GM18951 (cell line): ENCODE data around the gene ARFIP1.

Source experiments
- POLR2A ChIP-seq: IDR thresholded peaks from 4 replicates; pipeline ENCODE4 v1.6.1; 2011; ENCODE audit warnings: mild to moderate bottlenecking; ENCODE audit not compliant: insufficient read length, insufficient read depth; ENCODE audit errors: extremely low read depth
- in situ Hi-C: fragments of 300-500 bp; cut with MboI; formaldehyde crosslinking; loops from one replicate; pipeline ENCODE4 v1.12.0; 2022; ENCODE audit warnings: low sequenced_read_pairs, mixed read lengths, inconsistent platforms; ENCODE audit not compliant: unreplicated experiment

ARFIP1 gene

DNA sequence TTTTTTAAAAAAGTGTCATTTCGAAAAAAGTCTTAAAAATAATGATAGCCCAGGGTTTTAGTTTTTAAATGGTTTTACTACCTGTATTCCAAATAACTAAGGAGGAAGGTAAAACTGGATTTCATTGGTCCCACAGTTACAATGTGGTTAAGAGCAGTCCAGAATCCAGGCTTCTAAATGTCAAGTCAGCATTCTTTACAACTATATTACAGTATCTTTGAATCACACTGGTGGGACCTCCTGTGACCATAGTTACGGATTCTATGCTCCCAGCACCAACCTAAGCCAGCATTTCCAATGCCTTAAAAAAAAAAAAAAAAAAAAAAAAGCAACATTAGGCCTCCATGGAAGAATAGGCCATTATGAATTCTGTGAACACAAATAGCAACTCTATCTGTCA is 6.4 kb upstream of the ARFIP1 start:
- in situ Hi-C loops = no loop called here
- TF ChIP-seq POLR2A = no peak

DNA sequence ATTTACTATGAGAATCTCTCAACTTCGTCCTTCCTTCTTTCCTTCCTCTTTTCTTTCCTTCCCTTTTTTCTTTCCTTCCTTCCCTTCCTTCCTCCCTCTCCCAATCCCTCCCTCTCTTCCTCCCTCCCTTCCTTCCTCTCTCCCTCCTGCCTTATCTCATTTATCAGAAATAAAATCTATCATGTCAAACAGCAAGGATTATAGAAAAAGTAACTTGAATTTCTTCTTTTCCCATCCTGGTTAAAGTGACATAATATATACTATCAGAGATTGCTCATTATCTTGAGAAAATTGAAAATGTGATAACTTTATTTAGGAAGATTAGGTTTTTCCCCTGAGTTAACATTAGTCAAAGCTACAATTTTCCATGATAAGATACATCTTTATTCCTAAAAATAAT is 5.8 kb upstream of the ARFIP1 start:
- TF ChIP-seq POLR2A = no peak
- in situ Hi-C loops = no loop called here

DNA sequence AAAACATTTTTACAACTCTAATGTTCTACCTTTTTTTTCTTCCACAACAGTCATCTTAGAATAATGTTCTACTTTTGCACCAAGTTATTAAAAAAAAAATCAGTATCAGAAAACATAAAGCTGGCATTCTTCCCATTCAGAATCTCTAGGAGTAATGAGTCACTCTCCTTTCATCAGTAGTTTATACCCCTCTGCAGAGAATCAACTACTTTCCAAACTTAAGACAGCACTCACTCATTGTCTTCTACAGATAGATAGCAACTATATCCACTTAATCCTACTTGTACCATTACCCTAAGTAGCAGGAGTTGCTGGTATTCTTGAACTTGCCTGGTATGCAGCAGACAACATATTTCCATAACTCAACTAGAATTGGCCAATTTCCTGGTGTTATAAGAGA is 3.4 kb upstream of the ARFIP1 start:
- in situ Hi-C loops = no loop called here
- TF ChIP-seq POLR2A = no peak

DNA sequence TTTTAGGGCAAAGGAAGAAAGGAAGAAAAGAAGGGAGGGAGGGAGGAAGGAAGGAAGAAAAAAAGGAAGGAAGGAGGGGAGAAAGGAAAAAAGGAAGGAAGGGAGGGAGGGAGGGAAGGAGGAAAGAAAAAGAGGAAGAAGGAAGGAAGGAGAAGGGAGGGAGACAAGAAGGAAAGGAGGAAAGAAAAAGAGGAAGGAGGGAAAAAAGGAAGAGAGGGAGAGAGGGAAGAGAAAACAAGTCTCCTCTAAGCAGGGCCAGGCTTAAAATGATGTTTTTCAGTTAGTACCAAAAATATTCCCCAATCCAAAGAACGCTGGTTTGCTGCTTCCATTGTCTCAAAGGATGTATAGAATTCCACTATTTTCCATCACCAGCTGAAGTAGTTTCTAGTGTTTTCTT is 2.3 kb upstream of the ARFIP1 start:
- no peak for TF ChIP-seq POLR2A
- in situ Hi-C loops = no loop called here

DNA sequence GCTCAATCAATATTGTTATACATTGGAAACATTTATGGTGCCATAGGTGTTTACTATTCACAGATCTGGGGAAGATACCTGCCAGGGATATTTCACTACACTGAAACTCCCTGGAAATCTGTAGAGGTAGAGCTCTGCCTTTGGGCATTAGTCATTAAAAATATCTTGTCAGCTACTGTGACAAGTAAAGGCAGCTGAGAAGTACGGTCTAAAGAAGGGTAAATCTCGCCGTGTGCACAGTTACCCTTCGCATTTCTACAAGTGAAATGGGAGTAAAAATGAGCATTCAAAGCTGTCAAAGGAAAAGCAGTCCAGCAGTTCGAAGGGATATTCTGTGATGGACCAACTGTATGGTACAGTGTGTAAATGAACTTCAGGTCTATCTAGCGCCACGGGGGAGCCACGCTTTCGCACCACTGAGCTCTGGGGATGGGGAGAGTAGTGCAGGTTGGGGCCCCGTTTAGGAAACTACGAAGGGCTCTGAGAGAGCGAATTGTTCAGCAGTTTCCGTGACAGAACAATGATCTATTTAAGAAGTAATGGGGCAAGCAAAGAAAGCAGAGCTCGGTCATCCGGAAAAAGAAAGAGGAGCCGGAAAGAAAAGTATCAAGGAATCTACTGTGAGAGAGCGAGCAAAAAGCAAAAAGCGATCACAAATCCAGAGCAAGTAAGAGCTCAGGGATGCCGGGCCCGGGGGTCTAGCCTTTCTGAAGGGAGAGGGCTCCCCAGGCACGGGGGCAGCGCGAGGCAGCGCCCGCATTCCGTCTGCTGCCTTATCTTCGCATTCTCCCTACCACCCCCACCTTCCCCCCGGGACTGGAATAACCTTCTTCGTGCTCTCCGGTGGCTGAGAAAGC is 870 bp upstream of the ARFIP1 start:
- in situ Hi-C loops = no loop called here
- TF ChIP-seq POLR2A = no peak

DNA sequence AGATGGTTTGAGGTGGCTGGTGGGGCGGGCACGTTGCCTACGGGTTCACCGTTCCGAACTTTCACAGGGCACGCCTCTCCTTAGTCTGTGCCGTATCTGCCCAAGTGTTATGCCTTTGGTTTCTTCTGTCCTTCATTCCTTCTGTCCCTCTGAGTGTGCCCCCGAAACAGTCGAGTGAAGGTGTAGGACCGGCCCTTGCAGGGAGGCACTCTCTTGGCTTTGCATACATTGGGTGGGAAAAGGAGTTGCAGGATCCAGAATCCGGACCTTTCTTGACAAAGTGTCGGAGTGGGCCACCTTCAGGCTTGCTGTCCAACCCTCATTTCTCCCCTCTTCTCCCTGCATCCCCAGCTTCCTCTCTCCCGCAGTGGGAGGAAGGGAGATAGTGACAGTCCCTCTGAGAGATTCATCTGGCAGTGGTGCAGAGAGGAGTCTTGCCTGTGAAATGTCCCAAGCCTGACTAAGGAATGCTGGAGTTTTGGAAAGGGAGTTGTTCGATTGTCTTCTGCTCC is 569 bp downstream of the ARFIP1 start:
- TF ChIP-seq POLR2A = no peak
- in situ Hi-C loops = no loop called here

DNA sequence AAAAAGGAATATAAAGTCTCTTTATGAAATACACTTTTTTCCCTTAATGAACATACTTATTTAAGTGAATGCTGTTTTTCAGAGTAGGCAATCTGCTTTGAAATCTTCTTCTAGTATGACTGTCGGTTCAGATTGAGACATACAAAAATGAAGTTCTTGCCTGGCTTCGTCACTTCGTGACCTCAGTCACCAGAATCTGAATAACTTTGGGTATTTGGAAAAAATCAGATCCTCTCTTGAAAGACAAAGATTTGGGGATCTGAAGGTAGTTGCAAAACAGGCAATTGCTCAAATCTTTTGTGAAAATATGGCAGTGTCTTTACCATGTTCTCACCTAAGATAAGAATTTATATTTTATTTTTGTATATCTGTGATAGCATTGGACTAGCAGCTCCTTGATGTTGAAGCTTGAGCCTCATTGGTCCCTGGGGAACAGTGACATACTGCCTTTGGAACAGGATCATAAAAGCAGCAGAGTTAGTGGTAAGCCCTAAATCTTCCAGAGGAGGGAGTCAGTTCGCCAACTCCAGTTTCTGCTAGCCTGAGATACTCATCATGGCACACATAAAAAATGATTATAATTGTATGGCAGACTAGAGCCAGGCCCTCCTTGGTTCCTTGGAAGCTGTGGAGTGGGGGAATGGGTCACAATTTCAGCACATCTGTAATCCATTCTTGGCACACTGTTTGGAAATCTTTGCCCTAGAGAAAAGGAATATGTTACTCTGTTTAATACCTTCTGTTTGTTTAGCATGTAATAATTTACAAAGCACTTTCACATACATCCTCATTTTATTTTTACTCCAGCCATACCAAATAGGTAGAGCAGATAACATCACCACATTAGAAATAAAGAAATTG is 5.0 kb downstream of the ARFIP1 start:
- in situ Hi-C loops = no loop called here
- TF ChIP-seq POLR2A = no peak

DNA sequence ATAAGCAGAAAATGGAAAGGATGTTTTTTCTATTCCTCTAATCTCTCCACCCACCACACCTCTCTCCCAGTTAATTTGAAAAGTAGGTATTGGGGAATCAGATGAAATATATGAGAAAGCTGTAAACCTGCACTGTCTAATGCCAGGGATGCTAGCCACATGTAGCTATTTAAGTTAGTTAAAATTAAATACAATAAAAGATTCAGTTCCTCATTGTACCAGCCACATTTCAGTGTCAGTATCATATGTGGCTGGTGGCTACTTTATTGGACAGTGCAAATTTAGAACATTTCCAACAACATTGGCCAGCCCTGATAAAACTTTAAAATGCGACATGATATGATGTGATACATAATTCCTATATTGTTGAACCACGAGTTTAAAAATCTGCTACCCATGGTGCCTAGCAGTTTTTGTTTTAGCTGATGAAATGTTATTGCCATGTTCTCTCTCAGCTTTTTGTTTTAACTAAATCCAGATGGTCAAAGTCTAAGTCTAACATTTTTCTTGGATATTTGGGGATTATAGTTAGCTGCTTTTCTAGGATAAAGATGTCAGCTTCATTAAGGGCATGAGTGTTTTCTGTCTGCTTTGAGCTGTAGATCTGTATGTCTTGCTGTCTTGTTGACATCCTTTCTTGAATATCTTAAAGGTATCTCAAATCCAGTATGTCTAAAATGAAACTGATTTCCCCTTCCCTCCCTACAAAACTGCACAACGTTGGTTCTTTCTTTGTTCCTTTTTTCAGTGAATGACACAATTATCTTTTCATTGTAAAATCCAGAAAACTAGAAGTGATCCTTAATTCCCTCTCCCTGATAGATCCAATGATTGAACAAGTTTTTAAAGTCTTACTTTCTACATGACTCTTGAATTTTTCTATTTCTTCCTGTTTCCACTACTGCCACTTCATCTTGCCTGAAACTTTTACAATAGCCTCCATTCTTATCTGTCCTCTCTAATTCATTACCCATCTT is 6.2 kb downstream of the ARFIP1 start:
- in situ Hi-C loops = no loop called here
- no peak for TF ChIP-seq POLR2A

DNA sequence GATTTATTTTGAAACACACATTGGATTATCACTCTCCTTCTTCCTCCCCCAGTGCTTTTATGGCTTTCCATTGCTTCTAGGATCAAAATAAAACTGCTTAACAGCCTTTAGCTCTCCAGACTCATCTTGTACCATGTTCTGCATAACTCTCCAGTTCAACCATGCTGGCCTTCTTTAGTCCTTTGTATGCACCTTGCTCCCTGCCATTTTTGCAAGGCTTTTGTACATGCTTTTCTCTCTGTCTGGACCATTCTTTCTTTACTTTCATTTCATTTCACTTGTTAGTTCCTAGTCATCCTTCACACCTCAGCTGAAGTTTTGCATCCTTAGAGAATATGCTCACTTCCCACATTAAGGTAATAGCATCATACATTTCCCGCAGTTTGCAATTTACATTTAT is 6.9 kb downstream of the ARFIP1 start:
- in situ Hi-C loops = no loop called here
- no peak for TF ChIP-seq POLR2A

DNA sequence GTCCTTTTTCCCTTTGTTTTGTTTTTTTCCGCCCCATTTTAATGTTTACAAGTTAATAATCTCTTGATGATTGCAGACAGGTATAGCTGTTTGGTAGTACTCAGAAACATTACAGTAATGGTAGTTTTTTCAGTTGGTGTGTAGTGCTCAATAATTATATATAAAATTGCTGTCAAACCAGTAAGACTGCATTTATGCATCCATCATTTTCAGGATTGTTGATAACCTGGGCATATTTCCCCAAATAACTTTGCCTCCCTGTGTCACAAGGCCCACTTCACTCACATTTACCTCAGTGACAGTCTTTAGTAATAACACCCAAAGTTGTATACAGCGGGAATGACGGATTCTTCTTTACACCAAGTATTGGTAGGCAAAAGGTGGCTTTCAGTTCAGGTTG is 16.1 kb downstream of the ARFIP1 start:
- in situ Hi-C loops = no loop called here
- no peak for TF ChIP-seq POLR2A

DNA sequence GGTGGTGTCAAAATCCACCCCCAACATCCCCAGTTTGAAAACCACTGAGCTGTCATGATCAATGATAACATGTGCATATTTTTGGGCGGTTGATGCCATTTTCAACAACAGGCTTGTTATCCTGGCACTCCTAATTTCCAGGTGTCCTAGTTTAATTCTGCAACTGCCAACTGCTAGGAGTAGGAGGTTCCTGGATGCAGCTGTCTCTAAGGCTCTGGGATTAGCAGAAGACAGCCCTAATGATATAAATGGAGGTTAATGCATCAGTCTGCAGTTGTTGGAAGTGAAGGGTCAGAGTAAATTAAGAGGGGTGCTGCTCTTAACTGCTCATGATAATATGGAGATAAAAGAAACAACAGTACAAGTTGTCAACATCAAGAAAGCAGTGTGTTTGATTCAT is 23.8 kb downstream of the ARFIP1 start:
- in situ Hi-C loops = no loop called here
- no peak for TF ChIP-seq POLR2A

DNA sequence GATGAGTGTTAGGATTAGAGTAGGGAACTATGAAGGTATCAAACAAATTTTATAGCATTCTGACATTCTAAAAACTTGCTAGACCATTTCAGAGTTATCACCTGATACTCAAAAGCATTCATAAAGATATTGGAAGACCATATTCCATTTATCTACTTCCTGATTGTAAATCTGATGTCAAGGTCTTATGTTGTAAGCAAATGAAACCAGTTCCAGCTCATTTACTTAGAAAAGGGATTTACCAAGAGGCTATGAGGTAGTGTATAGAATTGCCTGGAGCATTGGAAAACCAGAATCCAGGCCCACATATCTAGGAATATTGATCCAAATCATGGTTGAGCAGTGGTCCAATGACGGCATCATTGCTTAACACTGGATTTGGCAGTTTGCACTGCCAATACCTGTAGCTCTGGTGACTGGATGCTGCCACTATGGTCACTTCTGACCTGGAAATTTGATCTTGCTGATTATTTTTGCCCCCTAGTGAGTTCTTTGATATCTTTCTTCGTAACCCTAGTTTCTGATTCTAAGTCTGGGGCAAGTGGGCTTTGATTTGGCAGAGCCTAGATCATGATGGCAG is 25.4 kb downstream of the ARFIP1 start:
- TF ChIP-seq POLR2A = no peak
- in situ Hi-C loops = no loop called here

DNA sequence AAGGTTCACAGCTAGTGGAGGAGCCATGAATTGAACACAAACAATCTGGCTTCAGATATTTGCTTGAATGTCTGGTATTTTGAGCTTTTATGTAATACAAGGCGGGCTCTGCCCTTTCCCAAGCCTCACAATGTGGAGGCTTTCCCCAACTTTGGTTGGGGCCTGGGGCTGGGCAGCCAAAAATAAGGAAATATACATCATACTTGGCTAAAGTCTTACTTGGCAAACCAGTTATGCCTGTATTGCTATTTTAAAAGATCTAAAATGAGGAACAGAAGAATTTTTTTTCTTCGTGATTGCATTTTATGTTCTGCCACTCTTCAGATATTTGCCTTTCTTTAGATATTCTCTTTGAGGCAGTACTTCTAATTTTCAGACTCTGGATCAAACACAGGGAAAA is 26.1 kb downstream of the ARFIP1 start:
- in situ Hi-C loops = no loop called here
- TF ChIP-seq POLR2A = no peak
